Endothelial cell of umbilical vein (primary cell): Measurements from ENCODE around the gene ARF4. TPM values are rescaled to one million over a fixed set of nuclear protein-coding genes. Genes with fewer than 3 reads are reported as not detected.

Experiments used
- BruUV-seq: library from RNA; stranded (reverse); fragments of 400-500 nt; replicated peaks from 2 replicates; lab custom pipeline; 2021; lab: Mats Ljungman, UMichigan
- CTCF ChIA-PET: fragments of 300-600, 350-600 bp; sonication (Branson Sonifier 250); formaldehyde crosslinking; loops from one replicate; lab custom pipeline; 2021; ENCODE audit warnings: antibody characterized with exemption, inconsistent platforms; lab: Charles Lee
- POLR2A ChIA-PET: fragments of 300-600, 350-600 bp; sonication (Branson Sonifier 250); formaldehyde crosslinking; loops from one replicate; lab custom pipeline; 2021; ENCODE audit warnings: antibody characterized with exemption, inconsistent platforms; lab: Charles Lee
- DNase-seq: peaks from one replicate; pipeline ENCODE4 v3.0.0-alpha.2; 2011; ENCODE audit warnings: low read depth, low spot score
- FAIRE-seq: peaks from 2 replicates; lab custom pipeline; 2011; peaks lifted over from hg19 to GRCh38; lab: Jason Lieb, UNC
- H2AFZ ChIP-seq: 2 replicates; pipeline ENCODE4 v1.6.0; 2012; ENCODE audit warnings: low read depth, low read length, control low read depth, inconsistent platforms
- H3K27ac ChIP-seq: 2 replicates; pipeline ENCODE4 v1.5.1; 2011; ENCODE audit warnings: low read depth, mild to moderate bottlenecking, control low read depth, low read length, moderate library complexity; ENCODE audit not compliant: insufficient read depth
- H3K27me3 ChIP-seq, 2 experiments: 2 replicates each; pipeline versions ENCODE4 v1.6.0 to v1.6.1; 2011; ENCODE audit warnings: low read length in 2 of 2, mixed read lengths in 1 of 2; ENCODE audit not compliant: control insufficient read depth in 2 of 2, insufficient read depth in 2 of 2
- H3K36me3 ChIP-seq, 2 experiments: 2 replicates in 1 of 2; 3 replicates in 1 of 2; pipeline ENCODE4 v1.5.1; 2011; ENCODE audit warnings: low read length in 2 of 2, mild to moderate bottlenecking in 1 of 2, moderate library complexity in 1 of 2; ENCODE audit not compliant: control insufficient read depth in 2 of 2, insufficient read depth in 2 of 2; ENCODE audit errors: extremely low read depth in 1 of 2
- H3K4me1 ChIP-seq: 3 replicates; pipeline ENCODE4 v1.5.1; 2011; ENCODE audit warnings: mild to moderate bottlenecking, low read length; ENCODE audit not compliant: control insufficient read depth, insufficient read depth; ENCODE audit errors: extremely low read depth
- H3K4me2 ChIP-seq: 2 replicates; pipeline ENCODE4 v1.6.1; 2011; ENCODE audit warnings: low read length, control low read depth, mixed read lengths; ENCODE audit not compliant: insufficient read depth
- H3K4me3 ChIP-seq, 3 experiments: fragments of 200-600 bp in 1 of 3; sonication (generic), shearing (Covaris generic) in 1 of 3; replicated peaks in 1 of 3; 2 replicates each; pipeline ENCODE4 v1.5.1; 2011 to 2016; ENCODE audit warnings: control low read depth in 3 of 3, low read length in 3 of 3, mild to moderate bottlenecking in 2 of 3, inconsistent platforms in 1 of 3, low read depth in 1 of 3, moderate library complexity in 1 of 3; ENCODE audit not compliant: insufficient read depth in 1 of 3
- H3K79me2 ChIP-seq: 2 replicates; pipeline ENCODE4 v1.6.0; 2012; ENCODE audit warnings: low read length, inconsistent platforms; ENCODE audit not compliant: control insufficient read depth, insufficient read depth
- H3K9ac ChIP-seq: replicated peaks from 2 replicates; pipeline ENCODE3; 2011; ENCODE audit warnings: low read length, control low read depth; ENCODE audit not compliant: insufficient read depth; ENCODE audit errors: extremely low read depth
- H3K9me1 ChIP-seq: replicated peaks from 3 replicates; pipeline ENCODE4 v1.6.0; 2011; ENCODE audit warnings: mild to moderate bottlenecking, low read length; ENCODE audit not compliant: control insufficient read depth, insufficient read depth; ENCODE audit errors: extremely low read depth
- H3K9me3 ChIP-seq: replicated peaks from 2 replicates; pipeline ENCODE4 v1.5.1; 2012; ENCODE audit warnings: low read length, inconsistent platforms; ENCODE audit not compliant: control insufficient read depth, insufficient read depth
- H4K20me1 ChIP-seq: replicated peaks from 2 replicates; pipeline ENCODE3; 2011; ENCODE audit warnings: mild to moderate bottlenecking, low read length; ENCODE audit not compliant: control insufficient read depth, insufficient read depth; ENCODE audit errors: extremely low read depth
- EZH2 ChIP-seq: IDR thresholded peaks from 2 replicates; pipeline ENCODE4 v1.6.1; 2012; ENCODE audit warnings: borderline replicate concordance, low read depth, mild to moderate bottlenecking, moderate library complexity, low read length, inconsistent platforms; ENCODE audit not compliant: severe bottlenecking
- FOS ChIP-seq: IDR thresholded peaks from 2 replicates; pipeline ENCODE4 v1.6.1; 2011; ENCODE audit warnings: mild to moderate bottlenecking, low read length, moderate library complexity, borderline replicate concordance; ENCODE audit not compliant: insufficient read depth
- GATA2 ChIP-seq: IDR thresholded peaks from 2 replicates; pipeline ENCODE4 v1.7.0; 2011; ENCODE audit warnings: low read depth, mild to moderate bottlenecking, moderate library complexity, mixed read lengths, low read length; ENCODE audit not compliant: insufficient read length, insufficient read depth
- JUN ChIP-seq: IDR thresholded peaks from 2 replicates; pipeline ENCODE4 v1.6.1; 2011; ENCODE audit warnings: borderline replicate concordance, low read depth; ENCODE audit not compliant: insufficient read length, insufficient read depth
- MAX ChIP-seq: IDR thresholded peaks from 2 replicates; pipeline ENCODE4 v1.6.1; 2011; ENCODE audit not compliant: insufficient read depth, insufficient read length
- MYC ChIP-seq: IDR thresholded peaks from one replicate; pipeline ENCODE4 v1.6.1; 2011; ENCODE audit warnings: mild to moderate bottlenecking, low read depth, low read length
- POLR2A ChIP-seq: IDR thresholded peaks from 2 replicates; pipeline ENCODE4 v1.6.1; 2012; ENCODE audit warnings: low read depth, mild to moderate bottlenecking, control low read depth, low read length
- POLR2AphosphoS5 ChIP-seq: IDR thresholded peaks from 2 replicates; pipeline ENCODE4 v1.6.1; 2012; ENCODE audit warnings: low read depth, mild to moderate bottlenecking, control low read depth, low read length, moderate library complexity; ENCODE audit not compliant: insufficient read depth
- dilution Hi-C: fragments of 300-500 bp; cut with MboI; formaldehyde crosslinking; loops from one replicate; pipeline ENCODE4 v1.15.0; 2019; ENCODE audit warnings: low sequenced_read_pairs; ENCODE audit not compliant: extremely low pct_ligation_motif_present
- intact Hi-C: fragments of 100-400 bp; cut with micrococcal nuclease; formaldehyde crosslinking; loops from one replicate; pipeline ENCODE4 v1.10.0; 2022
- polyA plus RNA-seq, 4 experiments: library from polyadenylated mRNA; depleted of rRNA in 3 of 4; stranded (reverse) in 3 of 4; unstranded in 1 of 4; fragments of >200 nt; gene quantifications; 2 replicates each; pipeline versions ENCODE4 v1.2.1 to v1.2.3, GENCODE V29; 2011 to 2012; ENCODE audit warnings: missing spikeins in 1 of 4
- total RNA-seq: library from RNA; stranded (reverse); gene quantifications from 2 replicates; pipeline ENCODE4 v1.2.3, GENCODE V29; 2021
- TF ChIP-seq, protein P1 (sequence below), 2 donors: IDR thresholded peaks; 1 replicate in 1 of 2; 2 replicates in 1 of 2; pipeline ENCODE4 v1.5.1; 2011; ENCODE audit warnings: low read length in 2 of 2, mild to moderate bottlenecking in 2 of 2, moderate library complexity in 2 of 2, control low read depth in 1 of 2, inconsistent platforms in 1 of 2, low read depth in 1 of 2; ENCODE audit not compliant: insufficient read depth in 1 of 2; ENCODE audit errors: extremely low read depth in 1 of 2

Gene ARF4
- total and polyA plus RNA-seq, 2 donors (not counting 3 experiments of a cell fraction or from before 2014, with no cell fraction given): 239 to 249 TPM

- TF ChIP-seq POLR2A (peak; percentile 34), MYC (no peak), POLR2AphosphoS5 (peak; percentile 17)
- H3K4me2 ChIP-seq: peak overlapping the region; percentile 96
- H3K36me3 ChIP-seq: no peaks in the 10 kb centered on the region
- H2AFZ ChIP-seq: peak overlapping the region; percentile 89
- BruUV-seq: no TSS peak
- peak overlapping the region; percentile 44 to 84 (median 48) for H3K4me3 ChIP-seq
- peak overlapping the region; percentile 70 for H3K9ac ChIP-seq
- FAIRE-seq (peak; percentile 18), DNase-seq (peak; percentile 58)
- no peaks in the 10 kb centered on the region for H3K9me3 ChIP-seq
- H3K9me1 ChIP-seq: no peaks in the 10 kb centered on the region
- H3K79me2 ChIP-seq: peaks cover 42% of the 10 kb centered on the region
- intact Hi-C loops (loop anchor here (2.0 to 10.0 kb wide), 6 partner anchors 38 to 455 kb away; partner anchors contain the start of genes APPL1, ARF4 and SLMAP), dilution Hi-C loops (no loop called here)
- peak overlapping the region; percentile 81 for H3K27ac ChIP-seq
- CTCF ChIA-PET: interaction anchor here (0.9 to 3.3 kb wide), 5 partner anchors 45 to 296 kb away, joined by 3 to 27 read pairs (median 5); no protein-coding TSS in a partner anchor
- no peaks in the 10 kb centered on the region for H4K20me1 ChIP-seq
- POLR2A ChIA-PET: interaction anchor here (2.1 kb wide), 1 partner anchor 40 kb away, joined by 11 read pairs; the partner anchor contains the start of gene ARF4
- peaks cover 21% of the 10 kb centered on the region for H3K4me1 ChIP-seq
- no peaks in the 10 kb centered on the region for H3K27me3 ChIP-seq
Measured at GRCh38 chr3:57557085-57557537, 40.0 kb downstream of the ARF4 start.

- Histone ChIP-seq H3K4me2 (peak overlapping the region; percentile 96), H3K4me1 (peaks cover 19% of the 10 kb centered on the region), H3K4me3 (peak overlapping the region; percentile 44 to 84 (median 48)), H3K27me3 (no peaks in the 10 kb centered on the region), H3K79me2 (peaks cover 41% of the 10 kb centered on the region), H3K9me3 (no peaks in the 10 kb centered on the region), H3K36me3 (no peaks in the 10 kb centered on the region), H3K27ac (peak overlapping the region; percentile 81), H3K9ac (peak overlapping the region; percentile 70), H4K20me1 (no peaks in the 10 kb centered on the region), H3K9me1 (no peaks in the 10 kb centered on the region), H2AFZ (peak overlapping the region; percentile 89)
- ChIA-PET CTCF (interaction anchor here (1.1 to 3.3 kb wide), 7 partner anchors 11 to 296 kb away, joined by 3 to 27 read pairs (median 5); no protein-coding TSS in a partner anchor), POLR2A (interaction anchor here (0.5 to 2.1 kb wide), 3 partner anchors 38 to 92 kb away, joined by 3 to 11 read pairs (median 5); partner anchors contain the start of gene ARF4)
- dilution Hi-C loops: no loop called here
- no peak for TF ChIP-seq MYC
- TF ChIP-seq POLR2A: no peak
- TF ChIP-seq GATA2: no peak
- TF ChIP-seq, protein P1, sequence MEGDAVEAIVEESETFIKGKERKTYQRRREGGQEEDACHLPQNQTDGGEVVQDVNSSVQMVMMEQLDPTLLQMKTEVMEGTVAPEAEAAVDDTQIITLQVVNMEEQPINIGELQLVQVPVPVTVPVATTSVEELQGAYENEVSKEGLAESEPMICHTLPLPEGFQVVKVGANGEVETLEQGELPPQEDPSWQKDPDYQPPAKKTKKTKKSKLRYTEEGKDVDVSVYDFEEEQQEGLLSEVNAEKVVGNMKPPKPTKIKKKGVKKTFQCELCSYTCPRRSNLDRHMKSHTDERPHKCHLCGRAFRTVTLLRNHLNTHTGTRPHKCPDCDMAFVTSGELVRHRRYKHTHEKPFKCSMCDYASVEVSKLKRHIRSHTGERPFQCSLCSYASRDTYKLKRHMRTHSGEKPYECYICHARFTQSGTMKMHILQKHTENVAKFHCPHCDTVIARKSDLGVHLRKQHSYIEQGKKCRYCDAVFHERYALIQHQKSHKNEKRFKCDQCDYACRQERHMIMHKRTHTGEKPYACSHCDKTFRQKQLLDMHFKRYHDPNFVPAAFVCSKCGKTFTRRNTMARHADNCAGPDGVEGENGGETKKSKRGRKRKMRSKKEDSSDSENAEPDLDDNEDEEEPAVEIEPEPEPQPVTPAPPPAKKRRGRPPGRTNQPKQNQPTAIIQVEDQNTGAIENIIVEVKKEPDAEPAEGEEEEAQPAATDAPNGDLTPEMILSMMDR (IDR thresholded peaks at IDR 0.05; ENCODE audit: extremely low read depth in 1 of 2, insufficient read depth in 1 of 2, low read depth in 1 of 2, low read length in 2 of 2): no peak
- TF ChIP-seq POLR2AphosphoS5: no peak
- TF ChIP-seq FOS: no peak
- TF ChIP-seq EZH2: no peak
- no peak for TF ChIP-seq JUN
- no peak for TF ChIP-seq MAX
- intact Hi-C loops: loop anchor here (2.0 to 10.0 kb wide), 6 partner anchors 38 to 454 kb away; partner anchors contain the start of genes APPL1, ARF4 and SLMAP
- no TSS peak for BruUV-seq
- no peak for DNase-seq
- FAIRE-seq: peak; percentile 53
Measured at GRCh38 chr3:57556459-57557084, 40.6 kb downstream of the ARF4 start.
